Fibroblast of villous mesenchyme (primary cell): Measurements from ENCODE around the gene C12orf60. TPM values are rescaled to one million over a fixed set of nuclear protein-coding genes. Genes with fewer than 3 reads are reported as not detected.

Experiments
- DNase-seq: peaks from one replicate; pipeline ENCODE4 v3.0.0-alpha.2; 2010; ENCODE audit warnings: low read depth
- H3K4me3 ChIP-seq: 2 replicates; pipeline ENCODE4 v1.5.1; 2011; ENCODE audit warnings: low read depth, mild to moderate bottlenecking, low read length
- total RNA-seq: library from RNA; depleted of rRNA; stranded (reverse); fragments of >200 nt; gene quantifications from 2 replicates; pipeline ENCODE4 v1.2.3, GENCODE V29; 2012
- TF ChIP-seq, protein P1 (sequence below): IDR thresholded peaks from 2 replicates; pipeline ENCODE4 v1.5.1; 2012; ENCODE audit warnings: low read depth, mild to moderate bottlenecking, low read length; ENCODE audit not compliant: insufficient read depth

C12orf60 gene
- total RNA-seq, 1 donor: 0.86 TPM

DNA sequence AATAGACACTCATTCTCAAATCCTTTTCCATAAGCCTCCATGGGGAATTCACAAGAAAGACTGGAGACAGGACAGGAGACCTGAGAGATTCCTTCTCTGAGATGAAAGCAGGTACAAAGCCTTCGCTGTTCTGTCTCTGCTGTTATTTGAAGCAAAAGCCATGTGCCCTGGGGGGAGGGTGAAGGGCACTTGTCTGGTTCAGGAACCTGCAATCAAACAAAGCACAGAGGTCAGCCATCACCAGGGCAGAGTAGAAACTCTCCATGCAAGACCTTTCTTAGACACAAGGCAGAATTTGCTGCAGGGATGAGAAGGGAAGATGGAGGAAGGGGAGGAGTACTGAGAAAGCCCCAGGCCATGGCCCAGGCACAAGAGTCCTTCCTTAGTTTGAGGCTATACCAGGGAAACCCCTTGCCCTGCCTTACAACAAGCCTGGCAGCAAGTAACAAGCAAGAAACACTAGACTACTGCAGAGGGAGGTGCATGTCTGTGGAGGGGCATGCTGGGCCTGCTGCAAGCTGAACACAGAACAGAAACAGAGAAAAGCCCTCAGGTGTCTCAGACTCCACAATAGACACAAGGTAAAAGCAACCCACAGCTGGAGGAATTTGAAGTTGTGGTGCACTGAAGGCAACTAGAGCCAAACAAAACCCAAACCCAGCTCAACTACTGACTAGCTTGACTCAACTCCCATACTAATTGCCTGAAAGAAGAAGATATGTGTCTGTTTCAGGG is 47.6 kb downstream of the C12orf60 start:
- H3K4me3 ChIP-seq: no peak overlapping the region
- no peak for DNase-seq
- TF ChIP-seq, protein P1, sequence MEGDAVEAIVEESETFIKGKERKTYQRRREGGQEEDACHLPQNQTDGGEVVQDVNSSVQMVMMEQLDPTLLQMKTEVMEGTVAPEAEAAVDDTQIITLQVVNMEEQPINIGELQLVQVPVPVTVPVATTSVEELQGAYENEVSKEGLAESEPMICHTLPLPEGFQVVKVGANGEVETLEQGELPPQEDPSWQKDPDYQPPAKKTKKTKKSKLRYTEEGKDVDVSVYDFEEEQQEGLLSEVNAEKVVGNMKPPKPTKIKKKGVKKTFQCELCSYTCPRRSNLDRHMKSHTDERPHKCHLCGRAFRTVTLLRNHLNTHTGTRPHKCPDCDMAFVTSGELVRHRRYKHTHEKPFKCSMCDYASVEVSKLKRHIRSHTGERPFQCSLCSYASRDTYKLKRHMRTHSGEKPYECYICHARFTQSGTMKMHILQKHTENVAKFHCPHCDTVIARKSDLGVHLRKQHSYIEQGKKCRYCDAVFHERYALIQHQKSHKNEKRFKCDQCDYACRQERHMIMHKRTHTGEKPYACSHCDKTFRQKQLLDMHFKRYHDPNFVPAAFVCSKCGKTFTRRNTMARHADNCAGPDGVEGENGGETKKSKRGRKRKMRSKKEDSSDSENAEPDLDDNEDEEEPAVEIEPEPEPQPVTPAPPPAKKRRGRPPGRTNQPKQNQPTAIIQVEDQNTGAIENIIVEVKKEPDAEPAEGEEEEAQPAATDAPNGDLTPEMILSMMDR: no peak

DNA sequence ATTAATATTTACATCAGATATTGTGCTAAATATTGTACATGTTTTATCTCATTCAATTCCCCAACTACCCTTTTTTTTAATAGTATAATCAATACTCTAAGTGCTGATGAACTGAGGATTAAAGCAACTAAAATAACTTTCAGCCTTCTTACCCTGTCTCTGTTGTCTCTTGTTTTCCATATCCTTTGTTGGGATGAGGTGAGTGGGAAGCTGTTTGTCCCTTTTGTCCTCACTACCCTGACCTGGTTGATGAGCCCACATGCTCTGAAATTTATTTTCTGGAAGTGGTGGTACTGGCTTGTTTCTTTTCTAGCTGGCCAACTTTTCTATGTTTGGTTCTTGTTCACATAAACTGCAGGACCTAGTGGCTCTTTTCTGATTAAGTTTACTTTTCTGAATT is 49.4 kb downstream of the C12orf60 start:
- TF ChIP-seq, protein P1: no peak
- no peak overlapping the region for H3K4me3 ChIP-seq
- DNase-seq: no peak

DNA sequence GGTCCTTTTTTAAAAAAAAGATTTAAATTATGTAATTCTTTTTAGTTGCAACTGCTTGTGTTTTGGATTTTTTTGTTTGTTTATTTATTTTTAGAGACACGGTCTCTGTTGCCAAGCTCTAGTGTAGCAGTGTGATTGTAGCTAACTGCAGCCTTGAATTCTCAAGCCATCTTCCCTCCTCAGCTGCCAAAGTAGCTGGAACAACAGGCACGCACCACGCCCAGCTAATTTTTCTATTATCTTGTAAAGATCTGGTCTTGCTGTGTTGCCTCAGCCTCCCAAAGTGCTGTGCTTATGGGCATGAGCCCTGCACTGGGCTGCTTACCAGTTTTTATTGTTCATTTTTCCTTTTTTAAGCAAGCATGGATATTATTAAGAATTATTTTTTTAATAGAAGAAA is 50.5 kb downstream of the C12orf60 start:
- no peak overlapping the region for H3K4me3 ChIP-seq
- TF ChIP-seq, protein P1: no peak
- peak; percentile 51 for DNase-seq

DNA sequence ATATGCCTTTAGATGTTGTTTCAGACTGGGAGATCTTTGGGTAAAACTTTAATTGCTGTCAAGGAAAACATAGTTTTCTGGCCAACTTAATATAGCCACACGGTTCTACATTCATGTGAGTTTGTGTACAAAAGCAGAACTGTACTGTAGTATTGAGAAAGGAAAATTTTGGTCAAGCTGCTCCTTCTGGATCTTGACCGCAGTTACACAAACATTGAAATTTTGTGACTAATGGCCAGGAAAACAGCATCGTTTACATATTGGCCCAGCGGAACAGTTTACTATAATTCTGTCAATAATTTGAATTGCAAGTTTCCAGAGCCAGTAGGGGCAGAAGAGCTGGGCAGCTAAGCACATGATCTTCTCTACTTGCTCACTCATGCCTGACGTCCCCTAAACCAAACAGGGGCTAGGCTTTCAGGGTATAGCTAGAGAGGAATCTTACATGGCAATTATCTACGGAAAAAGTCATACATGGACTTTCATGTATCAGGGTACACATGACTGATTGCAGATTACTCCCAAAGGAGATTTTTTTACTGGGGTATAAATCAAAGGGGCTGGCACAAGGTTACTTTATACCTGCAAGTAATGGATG is 51.2 kb downstream of the C12orf60 start:
- no peak overlapping the region for H3K4me3 ChIP-seq
- TF ChIP-seq, protein P1: no peak
- DNase-seq: peak; percentile 82

DNA sequence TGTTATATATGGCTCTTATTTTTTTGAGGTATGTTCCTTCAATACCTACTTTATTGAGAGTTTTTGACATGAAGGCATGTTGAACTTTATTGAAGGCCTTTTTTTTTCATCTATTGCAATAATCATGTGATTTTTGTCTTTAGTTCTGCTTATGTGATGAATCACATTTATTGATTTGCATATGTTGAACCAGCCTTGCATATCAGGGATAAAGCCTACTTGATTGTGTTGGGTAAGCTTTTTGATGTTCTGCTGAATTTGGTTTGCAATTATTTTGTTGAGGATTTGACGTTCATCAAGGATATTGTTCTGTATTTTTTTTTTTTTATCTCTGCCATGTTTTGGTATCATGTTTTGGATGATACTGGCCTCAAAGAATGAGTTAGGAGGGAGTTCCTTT is 55.0 kb downstream of the C12orf60 start:
- no peak overlapping the region for H3K4me3 ChIP-seq
- DNase-seq: no peak
- TF ChIP-seq, protein P1: no peak

DNA sequence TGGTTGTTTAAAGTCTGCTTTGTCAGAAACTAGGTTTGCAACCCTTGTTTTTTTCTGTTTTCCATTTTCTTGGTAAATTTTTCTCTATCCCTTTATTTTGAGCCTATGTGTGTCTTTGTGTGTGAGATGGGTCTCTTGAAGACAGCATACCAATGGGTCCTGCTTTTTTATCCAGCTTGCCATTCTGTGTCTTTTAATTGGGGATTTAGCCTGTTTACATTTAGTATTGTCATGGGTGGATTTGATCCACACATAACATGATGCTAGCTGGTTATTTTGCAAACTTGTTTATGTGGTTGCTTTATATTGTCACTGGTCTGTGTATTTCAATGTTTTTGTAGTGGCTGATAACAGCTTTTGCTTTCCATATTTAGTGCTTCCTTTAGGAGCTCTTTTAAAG is 57.0 kb downstream of the C12orf60 start:
- no peak for DNase-seq
- TF ChIP-seq, protein P1: no peak

More for the DNA sequence above, 57.0 kb downstream of the C12orf60 start:
- no peak overlapping the region for H3K4me3 ChIP-seq
